Measurements from ENCODE around the gene DSCAM. TPM values are rescaled to one million over a fixed set of nuclear protein-coding genes. Genes with fewer than 3 reads are reported as not detected.

Gene DSCAM
- total RNA-seq, 3 donors from 2014 or later (not counting 1 experiment from before 2014, with no cell fraction given) = not detected

GRCh38 chr21:40646651-40647050 is 200.3 kb downstream of the DSCAM start:
- Mint-ChIP-seq H3K36me3 (no peaks in the 10 kb centered on the region), H3K4me3 (no peak overlapping the region), H3K27me3 (ENCODE audit: low read depth in 2 of 2) (no peaks in the 10 kb centered on the region), H3K9me3 (peaks cover 2 to 3% of the 10 kb centered on the region in 2 donors), H3K27ac (no peak overlapping the region), H3K4me1 (no peaks in the 10 kb centered on the region)
- no peak for TF ChIP-seq CTCF (IDR thresholded peaks at IDR 0.05)
- intact Hi-C loops (cut with micrococcal nuclease) = no loop called here
- Histone ChIP-seq H3K27ac (ENCODE audit: low read length) (no peak overlapping the region), H3K4me3 (ENCODE audit: low read length) (no peak overlapping the region), H3K9me3 (ENCODE audit: control insufficient read depth, insufficient read depth, low read length) (peaks cover 3% of the 10 kb centered on the region), H3K4me1 (ENCODE audit: control insufficient read depth, insufficient read depth, low read length) (no peaks in the 10 kb centered on the region), H3K27me3 (ENCODE audit: control insufficient read depth, insufficient read depth, low read length) (no peaks in the 10 kb centered on the region), H3K36me3 (ENCODE audit: control insufficient read depth, insufficient read depth, low read length) (no peaks in the 10 kb centered on the region)
- DNase-seq (no peak), ATAC-seq (no peak)
- WGBS (ENCODE audit: insufficient coverage) = 69% methylated on average over 3 of the region's 3 CpGs

GRCh38 chr21:40641042-40641441 is 205.9 kb downstream of the DSCAM start:
- Mint-ChIP-seq H3K4me3 (no peak overlapping the region), H3K36me3 (no peaks in the 10 kb centered on the region), H3K27ac (no peak overlapping the region), H3K4me1 (no peaks in the 10 kb centered on the region), H3K9me3 (peaks cover 0 to 4% of the 10 kb centered on the region in 2 donors), H3K27me3 (ENCODE audit: low read depth in 2 of 2) (no peaks in the 10 kb centered on the region)
- DNase-seq = no peak
- intact Hi-C loops (cut with micrococcal nuclease) = no loop called here
- H3K4me3 ChIP-seq (ENCODE audit: low read length) = no peak overlapping the region
- no peaks in the 10 kb centered on the region for H3K27me3 ChIP-seq (ENCODE audit: control insufficient read depth, insufficient read depth, low read length)
- peaks cover 3% of the 10 kb centered on the region for H3K9me3 ChIP-seq (ENCODE audit: control insufficient read depth, insufficient read depth, low read length)
- 89% methylated on average over 7 of the region's 7 CpGs for WGBS (ENCODE audit: insufficient coverage)
- H3K27ac ChIP-seq (ENCODE audit: low read length) = no peak overlapping the region
- TF ChIP-seq CTCF (IDR thresholded peaks at IDR 0.05) = no peak
- ATAC-seq = no peak
- no peaks in the 10 kb centered on the region for H3K4me1 ChIP-seq (ENCODE audit: control insufficient read depth, insufficient read depth, low read length)
- no peaks in the 10 kb centered on the region for H3K36me3 ChIP-seq (ENCODE audit: control insufficient read depth, insufficient read depth, low read length)

- TF ChIP-seq CTCF (IDR thresholded peaks at IDR 0.05) = no peak
- no peaks in the 10 kb centered on the region for H3K36me3 ChIP-seq (ENCODE audit: control insufficient read depth, insufficient read depth, low read length)
- no peak overlapping the region for H3K4me3 ChIP-seq (ENCODE audit: low read length)
- Mint-ChIP-seq H3K4me1 (no peaks in the 10 kb centered on the region), H3K27ac (no peak overlapping the region), H3K9me3 (peaks cover 0 to 4% of the 10 kb centered on the region in 2 donors), H3K36me3 (no peaks in the 10 kb centered on the region), H3K4me3 (no peak overlapping the region), H3K27me3 (ENCODE audit: low read depth in 2 of 2) (no peaks in the 10 kb centered on the region)
- ATAC-seq (no peak), DNase-seq (no peak)
- intact Hi-C loops (cut with micrococcal nuclease) = no loop called here
- no peaks in the 10 kb centered on the region for H3K4me1 ChIP-seq (ENCODE audit: control insufficient read depth, insufficient read depth, low read length)
- no peak overlapping the region for H3K27ac ChIP-seq (ENCODE audit: low read length)
- peaks cover 3% of the 10 kb centered on the region for H3K9me3 ChIP-seq (ENCODE audit: control insufficient read depth, insufficient read depth, low read length)
- 79% methylated on average over 9 of the region's 9 CpGs for WGBS (ENCODE audit: insufficient coverage)
- H3K27me3 ChIP-seq (ENCODE audit: control insufficient read depth, insufficient read depth, low read length) = no peaks in the 10 kb centered on the region
Observed at GRCh38 chr21:40640266-40640789, 206.6 kb downstream of the DSCAM start.

GRCh38 chr21:40639616-40640194 is 207.3 kb downstream of the DSCAM start:
- no peak overlapping the region for H3K4me3 ChIP-seq (ENCODE audit: low read length)
- 79% methylated on average over 6 of the region's 6 CpGs for WGBS (ENCODE audit: insufficient coverage)
- Mint-ChIP-seq H3K4me1 (no peaks in the 10 kb centered on the region), H3K36me3 (no peaks in the 10 kb centered on the region), H3K9me3 (peaks cover 0 to 6% of the 10 kb centered on the region in 2 donors), H3K27ac (no peak overlapping the region), H3K27me3 (ENCODE audit: low read depth in 2 of 2) (no peaks in the 10 kb centered on the region), H3K4me3 (no peak overlapping the region)
- no peak for ATAC-seq
- intact Hi-C loops (cut with micrococcal nuclease) = no loop called here
- H3K4me1 ChIP-seq (ENCODE audit: control insufficient read depth, insufficient read depth, low read length) = no peaks in the 10 kb centered on the region
- no peak overlapping the region for H3K27ac ChIP-seq (ENCODE audit: low read length)
- H3K9me3 ChIP-seq (ENCODE audit: control insufficient read depth, insufficient read depth, low read length) = peaks cover 3% of the 10 kb centered on the region
- no peaks in the 10 kb centered on the region for H3K36me3 ChIP-seq (ENCODE audit: control insufficient read depth, insufficient read depth, low read length)
- no peak for TF ChIP-seq CTCF (IDR thresholded peaks at IDR 0.05)
- no peaks in the 10 kb centered on the region for H3K27me3 ChIP-seq (ENCODE audit: control insufficient read depth, insufficient read depth, low read length)
- DNase-seq = no peak

Measured in natural killer cell (primary cell).